Subcutaneous adipose tissue (tissue), 4 donors: ENCODE measurements around the gene THSD4. TPM values are rescaled to one million over a fixed set of nuclear protein-coding genes. Genes with fewer than 3 reads are reported as not detected.

ENCODE experiments used
- CTCF ChIP-seq: fragments of 450-650 bp; IDR thresholded peaks from one replicate; pipeline ENCODE4 v1.5.1; 2016; ENCODE audit warnings: low read depth, mild to moderate bottlenecking, control low read depth, antibody characterized with exemption, moderate library complexity
- total RNA-seq, 4 donors: library from RNA; depleted of rRNA; stranded (reverse); fragments of >200 nt; gene quantifications; one replicate each; pipeline ENCODE4 v1.1.0, GENCODE V29; 2016

The THSD4 gene
- total RNA-seq, 4 donors from 2014 or later, result 0.17 to 0.94 (median 0.63) TPM

DNA sequence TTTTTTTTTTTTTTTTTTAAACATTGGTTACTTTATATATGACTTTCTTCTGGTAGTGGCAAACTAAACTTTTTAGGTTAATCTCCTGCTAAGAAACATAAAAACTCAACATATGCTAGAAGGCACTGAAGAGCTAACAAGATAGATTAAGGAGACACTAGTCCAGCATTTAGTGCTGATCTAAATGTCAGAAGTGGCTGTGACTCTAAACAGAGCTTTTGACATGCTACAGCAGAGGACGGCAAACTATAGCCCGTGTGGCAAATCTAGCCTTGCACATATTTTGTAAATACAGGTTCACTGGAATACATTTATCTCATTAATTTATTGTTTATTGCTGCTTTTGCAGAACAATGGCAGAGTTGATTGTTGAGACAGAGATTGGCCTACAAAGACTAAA is 715.7 kb downstream of the THSD4 start:
- TF ChIP-seq CTCF, result no peak

Other genes starting within 250 kb of the THSD4 start
- 1 to 10 TPM in 2 of 4 donors, under 1 TPM in 2; 0.88 to 4.6 (median 1.5) TPM for gene THAP10, start 223.0 kb upstream of the THSD4 start, total RNA-seq
- 1 to 10 TPM; 3.2 to 8.8 (median 4.8) TPM for gene LRRC49, start 222.6 kb upstream of the THSD4 start, total RNA-seq